Hepatocyte (in vitro differentiated cells): ENCODE results near the gene POLD2.

ENCODE experiments used
- CTCF ChIP-seq: fragments of 200-600 bp; sonication (generic); IDR thresholded peaks from 2 replicates; pipeline ENCODE4 v1.5.1; 2016; ENCODE audit warnings: antibody characterized with exemption, mild to moderate bottlenecking; ENCODE audit not compliant: poor library complexity
- EZH2phosphoT487 ChIP-seq: fragments of 200-600 bp; sonication (generic); IDR thresholded peaks from one replicate; pipeline ENCODE4 v1.6.1; 2018; ENCODE audit warnings: antibody characterized with exemption, mild to moderate bottlenecking, low read depth, moderate library complexity; ENCODE audit not compliant: unreplicated experiment, severe bottlenecking

DNA sequence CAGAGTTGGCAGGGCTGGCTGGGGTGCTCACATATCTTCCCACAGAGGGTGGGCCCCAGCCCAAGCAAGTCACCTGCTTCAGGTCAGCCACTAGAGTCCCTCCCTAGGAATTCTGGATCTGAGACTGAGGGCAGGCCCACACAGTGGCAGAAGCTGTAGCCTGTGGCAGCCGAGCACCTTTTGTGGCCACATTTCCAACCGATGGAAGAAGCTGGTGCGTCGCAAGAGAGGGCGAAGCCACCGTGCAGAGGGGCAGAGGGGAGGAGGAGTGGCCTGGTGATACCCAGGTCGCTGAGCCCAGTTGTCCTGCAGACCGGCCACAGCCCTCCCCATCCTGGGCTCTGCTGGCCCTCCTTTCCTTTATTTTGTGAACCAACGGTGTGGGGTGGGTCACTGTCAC is 46.3 kb downstream of the POLD2 start:
- no peak for TF ChIP-seq CTCF
- no peak for TF ChIP-seq EZH2phosphoT487
